Common myeloid progenitor, CD34-positive (primary cell): ENCODE data around the gene CLRN3.

ENCODE experiments used
- CTCF ChIA-PET: fragments of 350-600 bp; sonication (Branson Sonifier 250); formaldehyde crosslinking; loops from one replicate; lab custom pipeline; 2021; ENCODE audit warnings: antibody characterized with exemption; lab: Charles Lee
- POLR2A ChIA-PET: fragments of 350-600 bp; sonication (Branson Sonifier 250); formaldehyde crosslinking; loops from one replicate; lab custom pipeline; 2021; ENCODE audit warnings: antibody characterized with exemption; lab: Charles Lee
- DNase-seq, 3 donors: peaks; one replicate each; pipeline versions ENCODE4 v3.0.0 to v3.0.0-alpha.2; 2013
- H3K27ac ChIP-seq, 2 experiments: 1 replicate in 1 of 2; 2 replicates in 1 of 2; pipeline ENCODE4 v1.7.0; 2013; ENCODE audit warnings: inconsistent platforms in 2 of 2, low read length in 2 of 2, mild to moderate bottlenecking in 2 of 2, low read depth in 1 of 2, moderate library complexity in 1 of 2; ENCODE audit not compliant: severe bottlenecking in 2 of 2, insufficient read depth in 1 of 2, poor library complexity in 1 of 2
- H3K27me3 ChIP-seq, 5 experiments: replicated peaks in 2 of 5; 1 replicate in 3 of 5; 2 replicates in 2 of 5; pipeline versions ENCODE4 v1.6.1 to v1.7.0; 2013; ENCODE audit warnings: low read length in 4 of 5, mild to moderate bottlenecking in 2 of 5, moderate library complexity in 2 of 5, inconsistent platforms in 1 of 5; ENCODE audit not compliant: insufficient read depth in 5 of 5, control insufficient read depth in 4 of 5
- H3K36me3 ChIP-seq, 4 experiments: 1 replicate in 2 of 4; 2 replicates in 2 of 4; pipeline versions ENCODE4 v1.6.1 to v1.7.0; 2013; ENCODE audit warnings: low read length in 3 of 4, control low read depth in 1 of 4, mild to moderate bottlenecking in 1 of 4; ENCODE audit not compliant: control insufficient read depth in 4 of 4, insufficient read depth in 4 of 4
- H3K4me1 ChIP-seq, 4 experiments: 1 replicate in 3 of 4; 2 replicates in 1 of 4; pipeline versions ENCODE4 v1.6.1 to v1.7.1; 2013; ENCODE audit warnings: low read length in 3 of 4, mild to moderate bottlenecking in 3 of 4, control low read depth in 1 of 4, inconsistent platforms in 1 of 4, moderate library complexity in 1 of 4; ENCODE audit not compliant: control insufficient read depth in 4 of 4, insufficient read depth in 4 of 4; ENCODE audit errors: control extremely low read depth in 1 of 4
- H3K4me3 ChIP-seq, 7 experiments: 1 replicate in 4 of 7; 2 replicates in 3 of 7; pipeline versions ENCODE4 v1.5.1 to v1.7.0; 2013; ENCODE audit warnings: mild to moderate bottlenecking in 7 of 7, low read length in 6 of 7, moderate library complexity in 6 of 7, inconsistent platforms in 2 of 7, low read depth in 2 of 7, control low read depth in 1 of 7; ENCODE audit not compliant: insufficient read depth in 4 of 7, control insufficient read depth in 1 of 7; ENCODE audit errors: extremely low read depth in 1 of 7
- H3K9me3 ChIP-seq, 5 experiments: 1 replicate in 4 of 5; 2 replicates in 1 of 5; pipeline versions ENCODE4 v1.6.1 to v1.7.1; 2013; ENCODE audit warnings: low read length in 4 of 5, mild to moderate bottlenecking in 2 of 5, inconsistent platforms in 1 of 5, low read depth in 1 of 5, moderate library complexity in 1 of 5; ENCODE audit not compliant: control insufficient read depth in 4 of 5, insufficient read depth in 2 of 5; ENCODE audit errors: control extremely low read depth in 1 of 5
- WGBS: methylation state at CpG from one replicate; pipeline ENCODE4 v1.1.5; 2013; ENCODE audit not compliant: insufficient coverage; 5-methylcytosine and 5-hydroxymethylcytosine counted together

CLRN3 gene

DNA sequence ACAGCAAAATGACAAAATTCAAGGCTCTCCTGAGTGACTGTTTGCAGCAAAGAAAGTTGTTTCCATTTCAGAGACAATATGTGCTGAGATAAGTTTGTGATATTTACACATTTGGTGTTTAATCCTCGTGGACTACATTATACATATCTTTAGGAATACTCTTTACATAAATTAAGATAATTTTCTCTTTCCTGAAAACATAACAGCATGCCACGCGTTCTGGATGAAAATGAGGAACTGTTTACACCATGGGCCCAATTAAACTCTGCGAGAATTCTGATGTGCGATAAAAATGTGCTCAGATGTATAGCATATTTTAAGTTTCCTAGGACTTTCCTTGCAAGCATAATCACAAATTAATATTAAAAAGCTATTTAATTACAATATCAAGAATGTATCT, 40.5 kb upstream of the CLRN3 start:
- ChIA-PET CTCF (interaction anchor here (1.0 to 1.3 kb wide), 2 partner anchors 8 to 43 kb away, joined by 3 read pairs; no protein-coding TSS in a partner anchor), POLR2A (no interaction called here)
- no peak overlapping the region for H3K4me3 ChIP-seq
- peaks cover 0 to under 1% (median 0%) of the 10 kb centered on the region in 4 experiments for H3K4me1 ChIP-seq
- H3K27ac ChIP-seq = no peak overlapping the region
- H3K27me3 ChIP-seq = no peaks in the 10 kb centered on the region
- H3K9me3 ChIP-seq = no peaks in the 10 kb centered on the region
- no CpG with 5 or more reads among the region's 5 CpGs for WGBS
- no peaks in the 10 kb centered on the region for H3K36me3 ChIP-seq
- no peak for DNase-seq

DNA sequence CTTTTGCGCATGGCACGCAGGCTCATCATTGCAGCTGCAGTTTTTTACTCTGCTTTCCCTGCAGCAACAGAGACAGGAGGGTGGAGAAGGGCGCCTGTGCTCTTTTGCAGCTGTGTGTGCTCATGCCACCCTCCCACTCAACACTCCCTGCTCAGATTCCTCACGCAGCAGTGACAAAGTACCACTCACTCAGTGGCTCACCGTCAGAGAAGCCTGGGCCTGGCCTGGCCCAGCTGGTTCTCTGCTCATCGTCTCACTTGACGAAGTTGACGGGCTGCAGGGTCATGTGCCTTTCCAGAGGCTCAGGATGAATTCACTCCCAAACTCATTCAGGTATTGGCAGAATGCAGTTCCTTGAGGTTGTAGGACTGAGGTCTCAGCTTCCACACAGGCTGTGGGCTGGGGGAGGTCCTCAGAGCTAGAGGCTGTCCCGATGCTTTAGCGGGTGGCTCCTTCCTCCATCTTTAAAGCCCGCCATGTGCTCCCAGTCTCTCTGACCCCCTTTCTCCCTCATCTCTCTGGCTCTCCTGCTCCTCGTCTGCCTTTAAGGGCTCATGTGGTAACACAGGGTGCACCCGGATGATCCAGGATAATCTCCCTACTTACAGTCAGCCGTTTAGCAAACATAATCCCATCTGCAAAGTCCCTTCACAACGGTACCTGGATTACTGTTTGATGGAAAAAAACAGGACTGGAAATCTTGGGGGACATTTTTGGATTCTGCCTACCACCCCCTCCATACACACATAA, 40.0 kb upstream of the CLRN3 start:
- H3K4me1 ChIP-seq = peaks cover 0 to 2% (median 0%) of the 10 kb centered on the region in 4 experiments
- 99% methylated on average over 15 of the region's 15 CpGs for WGBS
- no peaks in the 10 kb centered on the region for H3K27me3 ChIP-seq
- no peaks in the 10 kb centered on the region for H3K36me3 ChIP-seq
- no peaks in the 10 kb centered on the region for H3K9me3 ChIP-seq
- DNase-seq = no peak
- no peak overlapping the region for H3K4me3 ChIP-seq
- ChIA-PET CTCF (interaction anchor here (0.7 to 1.3 kb wide), 3 partner anchors 26 to 78 kb away, joined by 3 read pairs; partner anchors contain the start of gene PTPRE), POLR2A (no interaction called here)
- no peak overlapping the region for H3K27ac ChIP-seq

DNA sequence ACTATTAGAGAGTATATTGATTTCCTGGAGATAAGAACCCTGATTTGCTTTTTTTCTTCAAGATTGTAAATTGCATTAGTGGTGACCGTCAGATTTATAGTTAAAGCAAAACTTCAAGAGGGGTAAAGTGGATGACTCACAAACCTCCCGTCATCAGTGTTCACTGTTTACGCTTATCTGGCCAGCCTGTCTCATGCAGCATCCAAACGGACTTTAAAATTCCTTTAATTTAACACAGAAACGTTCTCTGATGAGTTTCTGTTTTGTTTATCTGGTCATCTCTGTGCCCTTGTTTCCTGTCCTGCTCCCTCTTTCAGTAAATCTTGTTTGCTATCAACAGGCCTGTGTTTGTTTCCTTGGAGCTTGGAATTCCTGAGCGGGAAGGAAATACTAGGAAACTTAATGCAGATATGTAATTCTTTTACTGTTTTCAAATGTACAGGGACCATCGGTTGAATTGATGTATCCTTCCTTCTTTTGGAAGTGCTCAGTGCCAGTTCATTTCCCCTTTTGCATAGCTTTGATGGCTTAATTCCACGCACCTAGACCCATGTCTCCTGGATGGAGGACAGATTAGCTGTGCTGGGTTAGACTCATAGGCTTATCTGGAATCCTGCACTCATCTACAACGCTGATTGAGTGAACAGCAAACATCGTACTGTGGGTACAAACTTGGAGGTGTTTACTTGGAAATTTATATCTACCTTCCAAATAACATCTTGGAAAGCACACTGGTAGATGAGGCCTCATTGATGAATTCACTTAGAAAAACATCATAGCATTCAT, 35.5 kb upstream of the CLRN3 start:
- Histone ChIP-seq H3K36me3 (no peaks in the 10 kb centered on the region), H3K27me3 (no peaks in the 10 kb centered on the region), H3K27ac (no peak overlapping the region), H3K4me1 (peaks cover 0 to 20% (median 2%) of the 10 kb centered on the region in 4 experiments), H3K9me3 (no peaks in the 10 kb centered on the region), H3K4me3 (no peak overlapping the region)
- CTCF ChIA-PET = interaction anchor here (1.0 kb wide), 1 partner anchor 43 kb away, joined by 3 read pairs; no protein-coding TSS in a partner anchor
- WGBS = 79% methylated on average over 5 of the region's 10 CpGs
- POLR2A ChIA-PET = no interaction called here
- DNase-seq = no peak

DNA sequence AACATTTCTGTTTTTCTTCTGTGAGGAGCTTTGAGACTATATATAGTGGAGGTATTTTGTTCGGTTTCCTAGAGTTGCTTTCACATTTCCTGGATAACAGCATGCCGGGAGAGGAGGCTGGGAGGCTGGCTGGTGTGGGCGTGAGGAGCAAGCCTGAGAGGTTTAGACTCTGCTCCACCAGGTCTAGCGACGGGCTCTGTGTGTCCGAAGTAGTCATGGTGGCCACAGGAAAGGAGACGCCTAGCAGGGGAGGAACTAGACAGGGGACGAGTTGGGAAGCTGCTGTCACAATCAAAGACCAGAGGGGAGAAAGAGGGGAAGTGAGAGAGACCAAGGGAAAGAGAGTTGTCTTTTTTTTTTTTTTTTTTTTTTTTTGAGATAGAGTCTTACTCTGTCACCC, 33.7 kb upstream of the CLRN3 start:
- DNase-seq = no peak
- no peaks in the 10 kb centered on the region for H3K36me3 ChIP-seq
- H3K27ac ChIP-seq = no peak overlapping the region
- 74% methylated on average over 4 of the region's 8 CpGs for WGBS
- POLR2A ChIA-PET = interaction anchor here (0.6 kb wide), 1 partner anchor 19 kb away, joined by 3 read pairs; no protein-coding TSS in a partner anchor
- no peaks in the 10 kb centered on the region for H3K27me3 ChIP-seq
- H3K9me3 ChIP-seq = no peaks in the 10 kb centered on the region
- peaks cover 0 to 35% (median 2%) of the 10 kb centered on the region in 4 experiments for H3K4me1 ChIP-seq
- H3K4me3 ChIP-seq = no peak overlapping the region
- CTCF ChIA-PET = no interaction called here

GRCh38 chr10:127925471-127926207, 32.9 kb upstream of the CLRN3 start:
- ChIA-PET POLR2A (no interaction called here), CTCF (interaction anchor here (0.8 to 1.6 kb wide), 5 partner anchors 8 to 84 kb away, joined by 3 to 5 read pairs (median 3); no protein-coding TSS in a partner anchor)
- Histone ChIP-seq H3K27ac (no peak overlapping the region), H3K27me3 (no peaks in the 10 kb centered on the region), H3K4me1 (peaks cover 0 to 41% (median 2%) of the 10 kb centered on the region in 4 experiments), H3K4me3 (no peak overlapping the region), H3K9me3 (no peaks in the 10 kb centered on the region), H3K36me3 (no peaks in the 10 kb centered on the region)
- DNase-seq = no peak
- WGBS = 79% methylated on average over 4 of the region's 6 CpGs

DNA sequence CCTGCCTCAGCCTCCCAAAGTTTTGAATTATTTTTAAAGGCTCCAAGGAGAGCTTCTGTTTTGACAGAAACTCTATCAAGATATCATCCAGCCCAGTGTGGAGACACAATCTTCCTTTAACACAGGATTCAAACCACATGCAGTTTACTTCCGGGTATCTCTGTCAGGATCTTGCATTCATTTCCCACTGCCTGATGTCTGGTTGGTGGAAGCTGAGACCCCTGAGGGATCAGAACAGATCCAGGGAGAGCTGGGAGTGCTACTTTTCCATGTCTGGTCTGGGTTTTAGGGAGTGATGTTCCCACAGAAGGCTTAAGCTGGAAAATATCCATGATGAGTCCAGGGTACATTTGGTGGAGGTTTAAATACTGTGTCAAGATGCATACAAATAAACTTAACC, 30.9 kb upstream of the CLRN3 start:
- Histone ChIP-seq H3K9me3 (no peaks in the 10 kb centered on the region), H3K4me1 (peaks cover 4 to 61% (median 12%) of the 10 kb centered on the region in 4 experiments), H3K27me3 (no peaks in the 10 kb centered on the region), H3K4me3 (no peak overlapping the region), H3K36me3 (no peaks in the 10 kb centered on the region), H3K27ac (no peak overlapping the region)
- no CpG with 5 or more reads among the region's 1 CpG for WGBS
- ChIA-PET CTCF (interaction anchor here (3.3 kb wide), 1 partner anchor 18 kb away, joined by 12 read pairs; the partner anchor contains the start of gene PTPRE), POLR2A (no interaction called here)
- no peak for DNase-seq
